GM23248 (cell line): Measurements from ENCODE around the gene SVEP1. TPM values are rescaled to one million over a fixed set of nuclear protein-coding genes. Genes with fewer than 3 reads are reported as not detected.

Experiments
- DNase-seq: peaks from one replicate; pipeline ENCODE4 v3.0.0-alpha.2; 2015
- H2AFZ ChIP-seq: fragments of 200-600 bp; sonication (generic); 2 replicates; pipeline ENCODE4 v1.6.1; 2016; ENCODE audit warnings: antibody characterized with exemption
- H3F3A ChIP-seq: fragments of 200-600 bp; sonication (generic); 2 replicates; pipeline ENCODE4 v1.6.1; 2016; ENCODE audit warnings: mild to moderate bottlenecking, antibody characterized with exemption, mixed run types; ENCODE audit not compliant: insufficient read depth
- H3K27ac ChIP-seq: fragments of 200-600 bp; sonication (generic); 2 replicates; pipeline ENCODE4 v1.5.1; 2016; ENCODE audit warnings: mild to moderate bottlenecking
- H3K27me3 ChIP-seq: fragments of 200-600 bp; sonication (generic); replicated peaks from 2 replicates; pipeline ENCODE4 v1.6.1; 2016; ENCODE audit warnings: mild to moderate bottlenecking; ENCODE audit not compliant: insufficient read depth
- H3K36me3 ChIP-seq: fragments of 200-600 bp; sonication (generic); 2 replicates; pipeline ENCODE4 v1.6.1; 2016; ENCODE audit warnings: low read depth, mild to moderate bottlenecking
- H3K4me1 ChIP-seq: fragments of 200-600 bp; sonication (generic); 2 replicates; pipeline ENCODE4 v1.6.1; 2016; ENCODE audit warnings: mild to moderate bottlenecking; ENCODE audit not compliant: insufficient read depth
- H3K4me2 ChIP-seq: fragments of 200-600 bp; sonication (generic); one replicate; pipeline ENCODE4 v1.6.1; 2016; ENCODE audit warnings: mild to moderate bottlenecking; ENCODE audit not compliant: unreplicated experiment
- H3K4me3 ChIP-seq: fragments of 200-600 bp; sonication (generic); 2 replicates; pipeline ENCODE4 v1.5.1; 2016; ENCODE audit warnings: mild to moderate bottlenecking
- H3K79me2 ChIP-seq: fragments of 200-600 bp; sonication (generic); 2 replicates; pipeline ENCODE4 v1.6.1; 2016; ENCODE audit warnings: mild to moderate bottlenecking; ENCODE audit not compliant: insufficient read depth
- H3K9ac ChIP-seq: fragments of 200-600 bp; sonication (generic); 2 replicates; pipeline ENCODE4 v1.6.1; 2016; ENCODE audit warnings: mild to moderate bottlenecking
- H3K9me2 ChIP-seq: fragments of 200-600 bp; sonication (generic); 2 replicates; pipeline ENCODE4 v1.6.1; 2016; ENCODE audit warnings: mixed run types, mild to moderate bottlenecking, moderate library complexity; ENCODE audit not compliant: insufficient read depth
- H3K9me3 ChIP-seq: fragments of 200-600 bp; sonication (generic); one replicate; pipeline ENCODE4 v1.6.1; 2017; ENCODE audit warnings: low read depth
- H4K20me1 ChIP-seq: fragments of 200-600 bp; sonication (generic); 2 replicates; pipeline ENCODE4 v1.6.0; 2016; ENCODE audit not compliant: insufficient read depth
- EZH2 ChIP-seq: fragments of 200-600 bp; sonication (generic); IDR thresholded peaks from 2 replicates; pipeline ENCODE4 v1.6.1; 2018; ENCODE audit warnings: antibody characterized with exemption, mild to moderate bottlenecking; ENCODE audit not compliant: insufficient read depth, poor library complexity, severe bottlenecking
- EZH2phosphoT487 ChIP-seq: fragments of 200-600 bp; sonication (generic); IDR thresholded peaks from 2 replicates; pipeline ENCODE4 v1.6.1; 2018; ENCODE audit warnings: antibody characterized with exemption, moderate library complexity, mild to moderate bottlenecking, low read depth; ENCODE audit not compliant: insufficient read depth
- WGBS, 2 experiments: methylation state at CpG; one replicate each; pipeline ENCODE4 v1.1.6; 2015 to 2017; ENCODE audit warnings: low lambda C conversion rate in 2 of 2, low coverage in 1 of 2; ENCODE audit errors: missing lambda C conversion rate in 2 of 2; 5-methylcytosine and 5-hydroxymethylcytosine counted together
- in situ Hi-C: fragments of 300-500 bp; cut with MboI; formaldehyde crosslinking; loops from 2 replicates; pipeline ENCODE4 v1.15.0; 2020
- polyA plus RNA-seq: library from polyadenylated mRNA; unstranded; fragments of >200 nt; fragmentation: Nextera tagmentation; extraction: Ambion mirVana; gene quantifications from 2 replicates; pipeline ENCODE4 v1.2.1, GENCODE V29; 2016
- total RNA-seq: library from RNA; depleted of rRNA; stranded (reverse); fragments of >200 nt; shearing (Covaris generic); gene quantifications from 2 replicates; pipeline ENCODE4 v1.2.3, GENCODE V29; 2014

Gene SVEP1
- total and polyA plus RNA-seq, 2 experiments from 2014 or later, result 13.6 to 47.3 TPM

GRCh38 chr9:110521206-110521605 lies 58.3 kb downstream of the SVEP1 start:
- TF ChIP-seq EZH2phosphoT487, result no peak
- TF ChIP-seq EZH2, result no peak
- no peaks in the 10 kb centered on the region; the same call in 1 of the 2 replicates for H4K20me1 ChIP-seq
- peaks cover 27% of the 10 kb centered on the region for H3K4me1 ChIP-seq
- WGBS, 2 experiments, result 94 to 96% methylated on average over 2 of the region's 2 CpGs
- no peak overlapping the region for H3K4me3 ChIP-seq
- H3K4me2 ChIP-seq, result no peak overlapping the region
- H2AFZ ChIP-seq, result no peak overlapping the region
- peaks cover 17% of the 10 kb centered on the region; the same call in 1 of the 2 replicates for H3K79me2 ChIP-seq
- no peak for DNase-seq
- H3K9me2 ChIP-seq, result no peaks in the 10 kb centered on the region
- in situ Hi-C loops, result no loop called here
- H3K27ac ChIP-seq, result no peak overlapping the region
- H3K9ac ChIP-seq, result no peak overlapping the region
- peaks cover 20% of the 10 kb centered on the region for H3F3A ChIP-seq
- H3K9me3 ChIP-seq, result no peaks in the 10 kb centered on the region
- H3K27me3 ChIP-seq, result no peaks in the 10 kb centered on the region
- H3K36me3 ChIP-seq, result no peaks in the 10 kb centered on the region

- peak; percentile 87 for DNase-seq
- H3K9me2 ChIP-seq, result no peaks in the 10 kb centered on the region
- no peak overlapping the region for H2AFZ ChIP-seq
- H3K79me2 ChIP-seq, result peaks cover 17% of the 10 kb centered on the region; the same call in 1 of the 2 replicates
- no peaks in the 10 kb centered on the region; the same call in 1 of the 2 replicates for H4K20me1 ChIP-seq
- H3K9ac ChIP-seq, result peak overlapping the region; percentile 18
- 0 out of 2 replicates have a peak, but pooled peaks cover 10% of the 10 kb centered on the region for H3F3A ChIP-seq
- no peaks in the 10 kb centered on the region for H3K27me3 ChIP-seq
- H3K27ac ChIP-seq, result peak overlapping the region; percentile 54
- H3K36me3 ChIP-seq, result no peaks in the 10 kb centered on the region
- peak overlapping the region; percentile 46 for H3K4me3 ChIP-seq
- WGBS, 2 experiments, result 8 to 9% methylated on average over 6 of the region's 6 CpGs
- no peak for TF ChIP-seq EZH2
- 0 out of 2 replicates have a peak, but pooled peaks have one; percentile 62 for TF ChIP-seq EZH2phosphoT487
- in situ Hi-C loops, result no loop called here
- H3K4me1 ChIP-seq, result peaks cover 20% of the 10 kb centered on the region
- no peaks in the 10 kb centered on the region for H3K9me3 ChIP-seq
- H3K4me2 ChIP-seq, result peak overlapping the region; percentile 82
These were observed 59.3 kb downstream of the SVEP1 start for GRCh38 chr9:110520120-110520701.

GRCh38 chr9:110517483-110517882 lies 62.1 kb downstream of the SVEP1 start:
- 98% methylated on average over 5 of the region's 5 CpGs for WGBS, 2 experiments
- Histone ChIP-seq H3F3A (0 out of 2 replicates have a peak, but pooled peaks cover 8% of the 10 kb centered on the region), H3K9me3 (no peaks in the 10 kb centered on the region), H3K9ac (no peak overlapping the region), H3K27me3 (no peaks in the 10 kb centered on the region), H4K20me1 (no peaks in the 10 kb centered on the region), H3K4me1 (peaks cover 20% of the 10 kb centered on the region), H3K9me2 (no peaks in the 10 kb centered on the region), H3K79me2 (peaks cover 8% of the 10 kb centered on the region; the same call in 1 of the 2 replicates), H2AFZ (no peak overlapping the region), H3K36me3 (peaks cover 13% of the 10 kb centered on the region), H3K4me2 (no peak overlapping the region), H3K27ac (no peak overlapping the region), H3K4me3 (no peak overlapping the region)
- in situ Hi-C loops, result no loop called here
- no peak for DNase-seq
- TF ChIP-seq EZH2phosphoT487 (no peak), EZH2 (no peak)

- H3K27me3 ChIP-seq, result no peaks in the 10 kb centered on the region
- no peaks in the 10 kb centered on the region for H3K9me2 ChIP-seq
- no peak overlapping the region for H3K27ac ChIP-seq
- H3K4me2 ChIP-seq, result no peak overlapping the region
- no peaks in the 10 kb centered on the region for H4K20me1 ChIP-seq
- TF ChIP-seq EZH2phosphoT487 (no peak), EZH2 (no peak)
- peaks cover 5% of the 10 kb centered on the region; the same call in 1 of the 2 replicates for H3K79me2 ChIP-seq
- 0 out of 2 replicates have a peak, but pooled peaks cover under 1% of the 10 kb centered on the region for H3F3A ChIP-seq
- H3K36me3 ChIP-seq, result peaks cover 32% of the 10 kb centered on the region
- H3K9me3 ChIP-seq, result no peaks in the 10 kb centered on the region
- no peak overlapping the region for H2AFZ ChIP-seq
- in situ Hi-C loops, result no loop called here
- no peak overlapping the region for H3K9ac ChIP-seq
- DNase-seq, result no peak
- WGBS, 2 experiments, result 88 to 90% methylated on average over 1 of the region's 1 CpG
- no peak overlapping the region for H3K4me3 ChIP-seq
- peaks cover 7% of the 10 kb centered on the region for H3K4me1 ChIP-seq
These were observed 64.6 kb downstream of the SVEP1 start for GRCh38 chr9:110514897-110515296.
